Dedifferentiated amniotic fluid mesenchymal stem cell (primary cell): ENCODE measurements around the gene RAB27B.

Source experiments
- DNase-seq: peaks from one replicate; pipeline ENCODE4 v3.0.0-alpha.2; 2016; ENCODE audit errors: extremely low spot score

RAB27B gene

GRCh38 chr18:54910161-54910919, 82.1 kb downstream of the RAB27B start:
- DNase-seq: no peak

GRCh38 chr18:54911551-54911950, 83.3 kb downstream of the RAB27B start:
- no peak for DNase-seq

- no peak for DNase-seq
These were observed 86.5 kb downstream of the RAB27B start for GRCh38 chr18:54914816-54915215.

- DNase-seq: no peak
These were observed 88.2 kb downstream of the RAB27B start for GRCh38 chr18:54916507-54916906.

- DNase-seq: no peak
These were observed 89.8 kb downstream of the RAB27B start for GRCh38 chr18:54918060-54918459.

- no peak for DNase-seq
These were observed 91.1 kb downstream of the RAB27B start for GRCh38 chr18:54919412-54919811.

GRCh38 chr18:54923339-54923956, 95.2 kb downstream of the RAB27B start:
- no peak for DNase-seq

GRCh38 chr18:54924948-54925347, 96.7 kb downstream of the RAB27B start:
- no peak for DNase-seq

- DNase-seq: no peak
These were observed 98.5 kb downstream of the RAB27B start for GRCh38 chr18:54926593-54927325.

GRCh38 chr18:54928236-54928635, 100.0 kb downstream of the RAB27B start:
- DNase-seq: no peak

GRCh38 chr18:54931152-54931551, 102.9 kb downstream of the RAB27B start:
- DNase-seq: no peak

- no peak for DNase-seq
These were observed 104.2 kb downstream of the RAB27B start for GRCh38 chr18:54932472-54932871.

- no peak for DNase-seq
These were observed 110.2 kb downstream of the RAB27B start for GRCh38 chr18:54938506-54938905.

- DNase-seq: no peak
These were observed 111.2 kb downstream of the RAB27B start for GRCh38 chr18:54939361-54939917.

- no peak for DNase-seq
These were observed 113.9 kb downstream of the RAB27B start for GRCh38 chr18:54942144-54942543.

GRCh38 chr18:54942569-54942968, 114.3 kb downstream of the RAB27B start:
- DNase-seq: no peak
